HFFc6 (cell line): ENCODE results near the gene MFRP. TPM values are rescaled to one million over a fixed set of nuclear protein-coding genes. Genes with fewer than 3 reads are reported as not detected.

ENCODE experiments used
- DNase-seq: peaks from one replicate; pipeline ENCODE4 v3.0.0-alpha.2; 2018
- H3K27ac Mint-ChIP-seq: 2 replicates; pipeline ENCODE4 v1.8.0; 2020; ENCODE audit warnings: mild to moderate bottlenecking, mixed read lengths
- H3K27me3 Mint-ChIP-seq: 2 replicates; pipeline ENCODE4 v1.8.0; 2021; ENCODE audit warnings: mild to moderate bottlenecking, moderate library complexity, mixed read lengths; ENCODE audit not compliant: insufficient read depth
- H3K36me3 Mint-ChIP-seq: 2 replicates; pipeline ENCODE4 v1.8.0; 2021; ENCODE audit warnings: low read depth, mixed read lengths
- H3K4me1 Mint-ChIP-seq: 2 replicates; pipeline ENCODE4 v1.8.0; 2020; ENCODE audit warnings: low read depth, mixed read lengths
- H3K4me3 Mint-ChIP-seq: 2 replicates; pipeline ENCODE4 v1.8.0; 2020; ENCODE audit warnings: mild to moderate bottlenecking, moderate library complexity, mixed read lengths
- H3K9me3 Mint-ChIP-seq: 2 replicates; pipeline ENCODE4 v1.8.0; 2020; ENCODE audit warnings: mild to moderate bottlenecking, mixed read lengths
- CTCF ChIP-seq: fragments of 200-600 bp; sonication (generic); IDR thresholded peaks from 2 replicates; pipeline ENCODE4 v1.5.0; 2021; ENCODE audit warnings: antibody characterized with exemption, mild to moderate bottlenecking
- total RNA-seq, 6 experiments: library from RNA; stranded (reverse); fragmentation: NEBNext Ultra II Directional; extraction: Animal tissue kit (Norgen Biotek cat#: 25700); gene quantifications; 2 replicates in 1 of 6; 3 replicates in 5 of 6; pipeline ENCODE4 v1.2.3, GENCODE V29; 2021

The MFRP gene
- total RNA-seq, 6 experiments from 2014 or later = not detected

DNA sequence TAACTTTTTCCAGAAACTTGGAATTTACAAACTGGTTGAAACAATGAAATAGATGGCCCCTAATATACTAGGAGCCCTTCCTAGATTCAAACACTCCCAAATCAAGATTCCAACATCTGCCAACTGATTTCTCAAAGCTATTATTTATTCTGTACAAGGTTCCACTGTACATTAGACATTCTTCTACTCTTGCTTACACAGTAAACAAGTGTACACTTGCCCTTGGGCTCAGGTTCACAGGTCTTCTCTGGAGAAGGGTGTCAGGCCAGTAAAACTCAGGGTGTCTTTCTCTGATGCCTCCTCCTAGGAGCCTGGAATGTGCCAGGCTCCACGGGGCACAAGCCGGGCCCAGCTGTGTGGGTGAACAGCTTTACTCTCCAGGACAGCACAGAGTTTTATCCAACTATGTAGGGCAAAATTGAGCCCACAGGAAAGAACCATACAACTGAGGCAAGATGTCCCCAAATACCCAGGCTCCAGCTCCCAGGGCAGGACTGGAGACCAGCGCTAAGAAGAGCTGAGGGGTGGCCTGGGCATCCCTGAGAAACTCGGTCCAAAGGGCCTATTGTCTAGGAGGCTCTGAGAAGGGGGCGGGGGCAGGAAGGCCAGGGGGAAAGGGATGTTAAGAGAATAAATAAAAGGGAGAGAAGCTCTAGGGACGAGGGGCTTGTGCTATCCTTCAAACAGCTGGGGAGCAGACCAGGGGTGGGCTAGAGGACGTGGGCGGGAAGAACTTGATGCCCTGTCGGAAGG, 8.8 kb upstream of the MFRP start:
- Mint-ChIP-seq H3K4me1 (peaks cover 10% of the 10 kb centered on the region), H3K27me3 (peaks cover 16% of the 10 kb centered on the region), H3K9me3 (no peaks in the 10 kb centered on the region), H3K36me3 (no peaks in the 10 kb centered on the region), H3K27ac (no peak overlapping the region), H3K4me3 (no peak overlapping the region)
- TF ChIP-seq CTCF = no peak
- DNase-seq = no peak

DNA sequence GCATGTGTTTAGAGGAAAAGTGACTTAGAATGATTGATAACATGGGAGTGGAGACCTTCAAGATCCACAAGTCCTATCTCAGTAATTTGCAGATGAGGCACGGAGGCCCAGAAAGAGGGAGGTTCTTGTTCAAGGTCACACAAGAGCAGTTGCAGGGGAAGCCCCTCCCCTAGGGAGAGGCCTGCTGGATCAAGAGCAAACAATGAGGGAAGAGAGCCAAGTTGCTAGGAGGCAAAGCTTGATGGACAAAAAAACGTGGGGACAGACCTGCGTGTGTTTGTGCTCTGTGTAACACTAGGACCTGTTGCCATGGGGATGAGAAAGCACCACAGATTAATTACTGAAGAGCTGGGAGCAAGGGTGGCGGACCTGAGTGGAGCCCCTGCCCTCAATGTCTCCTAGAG, 6.4 kb upstream of the MFRP start:
- Mint-ChIP-seq H3K27me3 (peaks cover 17% of the 10 kb centered on the region), H3K36me3 (no peaks in the 10 kb centered on the region), H3K4me3 (peak overlapping the region; percentile 13; the same call in 1 of the 2 replicates), H3K27ac (no peak overlapping the region), H3K4me1 (peaks cover 11% of the 10 kb centered on the region), H3K9me3 (no peaks in the 10 kb centered on the region)
- no peak for DNase-seq
- TF ChIP-seq CTCF = no peak

- TF ChIP-seq CTCF = no peak
- H3K4me3 Mint-ChIP-seq = no peak overlapping the region
- no peak overlapping the region for H3K27ac Mint-ChIP-seq
- H3K36me3 Mint-ChIP-seq = no peaks in the 10 kb centered on the region
- peaks cover 27% of the 10 kb centered on the region for H3K27me3 Mint-ChIP-seq
- H3K9me3 Mint-ChIP-seq = no peaks in the 10 kb centered on the region
- no peak for DNase-seq
- peaks cover 20% of the 10 kb centered on the region for H3K4me1 Mint-ChIP-seq
Measured at GRCh38 chr11:119351232-119351631, 4.7 kb upstream of the MFRP start.

DNA sequence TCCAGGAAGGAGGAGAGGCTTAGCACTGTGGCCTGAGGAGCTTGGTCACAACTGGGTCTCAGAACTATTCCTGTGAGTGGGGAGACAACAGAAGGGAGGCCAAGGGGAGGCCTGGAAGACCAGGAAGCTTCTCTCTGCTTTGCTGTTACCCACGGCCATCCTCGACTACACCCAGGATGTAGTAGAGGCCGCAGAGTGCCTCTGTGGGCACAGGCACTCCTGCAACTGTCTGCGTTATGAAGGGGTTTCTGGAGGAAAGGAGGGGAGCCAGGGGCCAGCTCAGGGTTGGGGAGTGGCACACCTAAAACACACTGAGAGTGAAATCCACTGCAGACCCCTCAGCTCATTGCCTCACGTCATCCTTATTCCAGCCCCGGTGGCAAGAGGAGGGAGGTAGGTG, 3.8 kb upstream of the MFRP start:
- Mint-ChIP-seq H3K4me1 (peaks cover 16% of the 10 kb centered on the region), H3K27ac (no peak overlapping the region), H3K27me3 (peaks cover 28% of the 10 kb centered on the region), H3K9me3 (no peaks in the 10 kb centered on the region), H3K36me3 (no peaks in the 10 kb centered on the region), H3K4me3 (no peak overlapping the region)
- no peak for DNase-seq
- TF ChIP-seq CTCF = no peak

DNA sequence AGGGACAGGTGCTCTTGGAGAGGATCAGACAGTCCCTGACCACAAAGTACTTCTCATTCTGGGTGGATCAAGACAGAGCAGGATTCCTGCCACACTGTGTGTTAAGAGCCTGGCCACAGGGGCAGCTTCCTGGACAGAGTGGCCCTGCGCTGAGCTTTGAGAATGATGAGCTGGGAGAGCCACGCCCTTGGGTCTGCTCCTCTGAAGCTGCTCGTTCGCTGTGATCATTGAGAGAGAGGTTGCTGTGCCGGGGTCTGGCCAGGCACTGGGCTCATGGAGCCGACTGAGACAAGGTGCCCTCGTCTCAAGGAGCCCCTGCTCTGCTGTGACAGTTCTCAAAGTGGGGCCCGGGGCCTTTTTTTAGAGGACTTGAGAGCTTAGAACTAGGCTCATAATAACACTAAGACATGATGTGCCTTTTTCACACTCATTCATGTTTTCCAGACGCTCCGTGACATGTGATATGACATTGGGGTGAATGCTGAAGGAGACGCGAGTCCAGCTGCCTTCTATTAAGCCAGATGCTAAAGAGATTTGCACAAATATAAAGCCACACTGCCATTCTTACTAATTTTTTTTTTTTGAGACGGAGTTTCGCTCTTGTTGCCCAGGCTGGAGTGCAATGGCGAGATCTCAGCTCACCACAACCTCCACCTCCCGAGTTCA, 1.6 kb upstream of the MFRP start:
- Mint-ChIP-seq H3K4me1 (peaks cover 16% of the 10 kb centered on the region), H3K27me3 (peaks cover 31% of the 10 kb centered on the region), H3K36me3 (no peaks in the 10 kb centered on the region)

More for the DNA sequence above, 1.6 kb upstream of the MFRP start:
- Mint-ChIP-seq H3K4me3 (no peak overlapping the region), H3K9me3 (no peaks in the 10 kb centered on the region), H3K27ac (no peak overlapping the region)
- no peak for DNase-seq
- no peak for TF ChIP-seq CTCF
